IPS-11a (cell line): ENCODE data around the gene PRKCB.
"Not testable (repeated sequence)": the region's sequence is repeated elsewhere in the genome, so short reads cannot be mapped to it uniquely, and the experiment has no call there.

ENCODE experiments used
- H3K4me3 ChIP-seq: one replicate; pipeline ENCODE4 v1.5.1; 2013; ENCODE audit warnings: low read depth, low read length, control low read depth

The PRKCB gene

GRCh38 chr16:23901178-23902033 is 65.6 kb downstream of the PRKCB start:
- H3K4me3 ChIP-seq: no peak overlapping the region

- H3K4me3 ChIP-seq: no peak overlapping the region
Measured at GRCh38 chr16:23902034-23902747, 66.4 kb downstream of the PRKCB start.

- H3K4me3 ChIP-seq: no peak overlapping the region
Measured at GRCh38 chr16:23902748-23903414, 67.1 kb downstream of the PRKCB start.

GRCh38 chr16:23905027-23905426 is 69.2 kb downstream of the PRKCB start:
- no peak overlapping the region for H3K4me3 ChIP-seq

DNA sequence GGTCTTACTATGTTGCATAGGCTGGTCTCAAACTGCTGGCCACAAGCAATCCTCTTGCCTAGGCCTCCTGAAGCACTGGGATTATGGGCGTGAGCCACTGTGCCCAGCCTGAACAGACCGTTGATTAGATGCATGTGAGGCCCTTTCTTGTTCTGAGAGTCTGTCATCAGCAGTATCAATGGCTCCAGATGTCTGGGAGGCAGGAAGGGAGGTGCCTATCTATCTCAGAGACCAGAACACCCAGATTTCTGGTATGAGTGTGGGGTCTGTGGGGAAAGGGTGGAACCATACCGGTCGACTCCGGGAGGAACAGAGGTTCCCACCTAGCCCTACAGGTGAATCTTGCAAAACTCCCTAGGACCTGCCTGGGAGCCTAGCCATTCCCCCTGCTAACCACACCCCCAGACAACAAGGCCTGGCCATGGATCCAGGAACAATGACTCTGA is 71.7 kb downstream of the PRKCB start:
- no peak overlapping the region for H3K4me3 ChIP-seq

GRCh38 chr16:23907903-23908302 is 72.1 kb downstream of the PRKCB start:
- H3K4me3 ChIP-seq: no peak overlapping the region

DNA sequence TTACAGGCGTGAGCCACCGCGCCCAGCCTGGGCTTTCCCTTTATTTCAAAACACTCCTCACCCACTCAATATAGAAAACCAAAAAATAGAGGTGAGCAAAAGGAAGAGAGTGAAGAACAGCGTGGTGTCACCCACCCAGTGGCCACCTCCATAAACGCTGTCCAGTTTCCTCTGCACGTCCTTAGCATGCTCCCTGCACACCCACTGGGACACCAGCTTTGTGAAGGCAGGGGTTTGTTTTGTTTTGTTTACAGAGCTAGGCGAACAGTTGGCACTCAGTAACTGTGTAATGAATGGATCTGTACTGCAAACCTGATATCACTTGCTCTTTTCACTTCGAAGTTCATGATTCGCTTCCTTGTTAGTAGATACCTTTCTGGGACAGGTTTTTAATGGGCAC is 73.0 kb downstream of the PRKCB start:
- H3K4me3 ChIP-seq: no peak overlapping the region

DNA sequence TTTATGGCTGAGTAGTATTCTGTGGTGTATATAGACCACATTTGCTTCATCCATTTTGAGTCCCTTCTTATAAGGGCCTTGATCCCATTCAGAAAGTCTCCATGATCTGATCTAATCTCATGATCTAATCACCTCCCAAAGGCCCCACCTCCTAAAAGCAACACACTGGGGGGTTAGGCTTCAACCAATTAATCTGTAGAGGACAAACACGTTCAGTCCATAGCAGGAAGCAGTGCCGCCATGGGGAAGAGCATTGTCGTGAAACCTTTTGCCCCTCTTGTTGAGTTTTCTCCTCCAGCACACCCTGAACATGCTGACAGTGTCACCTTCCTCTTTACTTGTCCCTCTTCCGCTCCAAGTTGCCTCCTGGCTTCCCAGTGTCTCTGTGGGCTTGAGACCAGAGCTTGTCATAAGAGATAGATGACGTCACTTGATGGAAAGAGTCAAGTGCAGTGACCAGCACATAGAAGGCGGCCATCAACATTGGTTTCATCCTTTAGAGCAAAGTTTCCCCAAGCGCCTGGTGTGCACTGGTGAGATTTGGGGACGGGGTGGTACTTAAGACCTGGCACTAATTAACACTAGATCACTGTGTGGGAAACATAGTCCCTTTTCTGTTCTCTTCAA is 74.1 kb downstream of the PRKCB start:
- H3K4me3 ChIP-seq: no peak overlapping the region

DNA sequence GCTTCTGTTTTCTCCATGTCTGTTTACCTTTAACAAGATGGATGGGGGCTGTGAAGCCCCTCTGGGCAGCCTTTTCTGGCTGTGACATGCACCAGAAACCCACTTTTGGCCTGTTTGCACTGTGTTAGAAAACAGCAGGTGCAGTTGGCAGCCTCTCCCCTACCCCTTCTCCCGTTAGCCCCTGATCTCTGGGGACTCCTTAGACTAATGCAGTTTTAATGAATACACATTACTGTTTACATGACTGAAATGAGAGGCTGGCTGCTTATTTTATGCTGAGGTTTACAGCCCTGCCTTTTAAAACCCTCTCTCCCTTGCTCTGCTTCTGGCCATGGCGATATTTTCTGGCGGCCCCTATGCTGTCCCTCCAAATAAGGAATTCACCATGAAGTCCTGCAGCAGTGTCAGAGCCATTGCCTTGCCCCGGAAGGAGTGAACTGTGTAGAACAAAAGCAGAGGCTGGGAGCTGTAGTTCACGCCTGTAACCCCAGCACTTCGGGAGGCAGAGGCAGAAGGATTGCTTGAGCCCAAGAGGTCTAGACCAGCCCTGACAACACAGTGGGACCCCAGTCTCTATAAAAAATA is 79.3 kb downstream of the PRKCB start:
- no peak overlapping the region for H3K4me3 ChIP-seq

- H3K4me3 ChIP-seq: not testable (repeated sequence)
Measured at GRCh38 chr16:23916552-23916951, 80.8 kb downstream of the PRKCB start.

DNA sequence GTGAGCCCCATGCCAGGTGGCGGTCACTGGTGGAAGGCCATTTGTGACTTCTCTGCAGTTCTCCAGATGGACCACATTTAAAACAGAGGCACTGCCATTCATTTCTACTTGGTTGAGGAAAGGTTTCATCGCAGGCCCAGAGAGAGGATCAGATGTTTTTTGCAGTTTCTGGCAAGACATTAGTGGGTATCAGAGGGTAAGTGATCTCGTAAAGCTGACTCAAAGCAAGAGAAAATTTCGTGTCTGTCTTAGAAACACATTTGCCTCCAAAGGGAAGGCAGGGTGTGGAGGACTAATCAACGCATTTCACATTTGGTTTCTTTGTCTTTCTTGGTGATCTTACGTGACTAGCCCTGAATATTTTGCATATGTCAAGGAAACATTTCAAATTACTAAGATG is 81.8 kb downstream of the PRKCB start:
- H3K4me3 ChIP-seq: no peak overlapping the region

DNA sequence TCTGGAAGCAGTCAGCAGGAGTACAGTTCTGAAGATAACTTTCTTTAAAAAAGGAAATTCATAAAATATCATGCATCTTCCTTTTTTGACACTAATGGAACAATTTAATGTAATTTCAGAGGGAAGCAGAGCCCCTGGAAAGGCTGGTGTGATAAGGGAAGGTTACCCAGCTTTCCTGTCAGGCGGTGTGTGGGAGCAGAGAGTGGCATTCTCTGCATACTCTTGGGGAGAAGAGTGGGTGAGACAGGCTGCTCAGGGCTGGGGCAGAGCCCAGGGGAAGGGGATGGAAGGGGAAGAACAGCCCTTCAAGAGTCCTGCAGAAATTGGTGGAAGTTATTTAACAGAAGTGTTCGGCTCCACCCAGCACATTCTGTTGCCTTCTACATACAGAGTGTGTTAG is 84.7 kb downstream of the PRKCB start:
- no peak overlapping the region for H3K4me3 ChIP-seq

DNA sequence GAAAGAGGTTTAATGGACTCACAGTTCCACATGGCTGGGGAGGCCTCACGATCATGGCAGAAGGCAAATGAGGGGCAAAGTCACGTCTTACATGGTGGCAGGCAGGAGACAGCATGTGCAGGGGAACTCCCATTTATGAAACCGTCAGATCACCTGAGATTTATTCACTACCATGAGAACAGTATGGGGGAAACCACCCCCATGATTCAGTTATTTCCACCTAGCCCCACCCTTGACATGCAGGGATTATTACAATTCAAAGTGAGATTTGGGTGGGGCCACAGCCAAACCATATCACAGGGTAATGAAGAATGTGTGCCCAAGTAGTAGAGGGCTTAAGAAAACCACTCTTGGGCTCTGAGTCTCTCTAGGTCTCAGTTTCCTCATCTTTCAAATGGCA is 85.1 kb downstream of the PRKCB start:
- H3K4me3 ChIP-seq: no peak overlapping the region

DNA sequence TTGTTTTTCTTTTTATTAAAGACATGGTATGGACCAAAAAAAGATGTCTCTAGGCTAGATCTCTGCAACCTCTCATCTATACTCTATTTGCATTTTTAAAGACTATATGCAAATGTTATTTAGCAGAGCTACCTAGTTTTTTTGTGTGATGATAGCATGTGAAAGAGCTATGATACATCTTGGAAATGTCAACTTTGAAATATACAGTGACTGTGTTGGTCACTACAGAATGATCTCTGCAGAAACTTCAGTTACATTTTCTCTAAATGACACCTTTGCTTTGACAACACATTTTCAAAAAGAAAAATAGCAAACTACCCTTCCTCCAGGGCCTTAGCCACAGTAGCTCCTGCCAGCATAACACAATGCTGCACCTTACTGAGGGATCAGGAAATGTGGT is 86.6 kb downstream of the PRKCB start:
- no peak overlapping the region for H3K4me3 ChIP-seq

- no peak overlapping the region for H3K4me3 ChIP-seq
Measured at GRCh38 chr16:23924128-23924527, 88.3 kb downstream of the PRKCB start.

DNA sequence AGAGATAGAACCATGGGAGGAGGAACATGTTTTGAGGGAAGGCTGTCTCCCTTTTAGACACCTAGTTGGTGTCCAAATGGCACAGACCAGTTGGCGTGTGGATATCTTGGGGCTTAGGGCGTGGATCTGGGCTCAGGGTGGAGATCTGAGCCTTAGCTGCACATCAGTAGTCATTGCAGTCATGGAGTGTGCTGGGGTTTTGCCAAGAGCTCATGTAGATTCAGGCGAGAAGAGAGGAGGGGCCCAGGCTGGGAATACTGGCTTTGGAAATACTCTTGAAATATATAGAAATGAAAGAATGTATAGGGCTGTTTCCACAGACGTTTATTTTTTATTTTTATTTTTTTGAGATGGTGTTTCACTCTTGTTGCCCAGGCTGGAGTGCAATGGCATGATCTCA is 92.0 kb downstream of the PRKCB start:
- no peak overlapping the region for H3K4me3 ChIP-seq

- no peak overlapping the region for H3K4me3 ChIP-seq
Measured at GRCh38 chr16:23929237-23929636, 93.5 kb downstream of the PRKCB start.

- H3K4me3 ChIP-seq: no peak overlapping the region
Measured at GRCh38 chr16:23929856-23930255, 94.1 kb downstream of the PRKCB start.

DNA sequence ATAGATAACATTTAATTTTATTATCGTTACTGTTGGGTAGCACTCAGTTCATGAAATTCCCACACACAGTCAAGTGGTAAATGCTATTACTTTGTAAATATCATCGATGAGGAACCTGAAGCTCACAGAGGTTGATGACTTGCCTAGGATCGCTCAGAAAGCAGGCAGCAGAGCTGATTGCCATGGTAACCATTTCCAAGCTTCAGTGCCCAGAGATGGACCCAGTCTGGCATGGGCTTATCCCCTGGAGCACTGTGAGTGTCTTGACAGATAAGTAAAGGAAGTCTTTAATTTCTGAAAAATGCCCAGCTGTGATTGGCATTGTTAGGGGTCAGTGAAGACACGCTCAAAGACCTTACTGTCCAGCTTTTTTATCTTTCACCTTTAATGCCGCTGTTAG is 95.0 kb downstream of the PRKCB start:
- H3K4me3 ChIP-seq: no peak overlapping the region

DNA sequence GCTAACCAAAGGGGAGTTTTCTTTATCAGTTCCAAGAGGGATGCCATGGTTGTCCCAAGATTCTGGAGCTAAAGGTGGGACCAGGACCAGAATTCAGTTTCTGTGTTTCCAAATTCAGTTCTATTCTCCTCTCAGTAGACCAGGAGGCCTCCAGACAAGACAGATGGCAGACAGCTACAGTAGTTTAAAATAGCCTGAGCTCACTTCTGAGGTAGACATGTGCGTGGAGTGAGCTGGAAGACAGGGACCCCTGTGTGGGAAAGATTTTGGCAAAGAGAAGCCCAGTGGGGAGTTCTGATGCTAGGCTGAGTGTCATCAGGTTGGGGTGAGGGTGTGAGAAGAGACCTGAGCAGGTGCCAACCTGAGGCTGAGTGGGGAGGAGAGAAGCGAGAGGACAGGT is 95.4 kb downstream of the PRKCB start:
- no peak overlapping the region for H3K4me3 ChIP-seq

- H3K4me3 ChIP-seq: not testable (repeated sequence)
Measured at GRCh38 chr16:23933650-23934049, 97.9 kb downstream of the PRKCB start.
